ENCODE measurements around the gene OVOL3.
"Not testable (repeated sequence)": the region's sequence is repeated elsewhere in the genome, so short reads cannot be mapped to it uniquely, and the experiment has no call there.

Gene OVOL3

DNA sequence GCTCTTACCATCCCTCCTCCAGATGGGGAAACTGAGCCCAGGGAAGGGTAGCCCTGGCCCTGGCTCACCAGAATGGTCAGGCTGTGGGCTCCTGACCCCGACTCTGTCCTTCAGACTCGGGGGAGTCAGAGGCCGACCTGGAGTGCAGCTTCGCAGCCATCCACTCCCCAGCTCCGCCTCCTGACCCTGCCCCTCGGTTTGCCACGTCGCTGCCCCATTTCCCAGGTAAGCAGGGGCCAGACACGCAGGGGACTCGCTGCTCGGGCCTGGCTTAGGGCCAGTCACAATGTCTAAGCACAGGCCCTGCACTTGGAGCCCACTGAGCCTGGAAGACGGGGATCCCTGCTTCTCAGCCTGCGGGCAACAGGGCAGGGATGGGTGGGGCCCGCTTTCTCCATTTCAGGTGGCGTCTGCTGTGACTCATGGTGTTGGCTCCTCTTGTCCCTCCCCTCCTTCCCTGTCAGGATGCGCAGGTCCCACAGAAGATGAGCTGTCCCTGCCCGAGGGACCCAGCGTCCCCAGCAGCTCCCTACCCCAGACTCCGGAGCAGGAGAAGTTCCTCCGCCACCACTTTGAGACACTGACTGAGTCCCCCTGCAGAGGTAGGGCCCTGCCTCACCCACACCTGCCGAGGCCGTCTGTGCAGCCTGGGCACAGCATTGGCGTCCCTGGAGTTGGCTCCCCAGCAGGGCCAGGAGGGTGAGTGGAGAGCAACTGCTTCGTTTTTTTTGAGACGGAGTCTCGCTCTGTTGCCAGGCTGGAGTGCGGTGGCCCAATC, 9.2 kb upstream of the OVOL3 start:
- DNase-seq, result no peak

DNA sequence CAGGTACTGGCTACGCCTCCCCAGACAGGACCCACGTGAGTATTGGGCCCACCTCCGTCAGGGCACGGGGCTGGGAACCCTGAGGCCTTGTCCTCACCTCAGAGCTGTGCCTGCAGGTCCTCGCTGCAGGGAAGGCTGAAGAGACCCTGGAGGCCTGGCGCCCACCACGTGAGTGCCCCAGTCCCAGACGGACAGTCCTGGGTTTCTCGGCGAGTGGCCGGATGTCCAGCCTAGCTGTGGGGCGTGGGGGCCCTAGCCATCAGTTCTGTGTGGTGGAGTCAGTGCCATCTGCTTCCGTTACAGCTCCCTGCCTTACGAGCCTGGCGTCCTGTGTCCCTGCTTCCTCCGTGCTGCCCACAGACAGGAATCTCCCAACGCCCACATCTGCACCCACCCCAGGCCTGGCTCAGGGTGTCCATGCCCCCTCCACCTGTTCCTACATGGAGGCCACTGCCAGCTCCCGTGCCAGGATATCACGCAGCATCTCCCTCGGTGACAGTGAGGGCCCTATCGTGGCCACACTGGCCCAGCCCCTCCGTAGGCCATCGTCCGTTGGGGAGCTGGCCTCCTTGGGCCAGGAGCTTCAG, 7.8 kb upstream of the OVOL3 start:
- no peak for DNase-seq

DNA sequence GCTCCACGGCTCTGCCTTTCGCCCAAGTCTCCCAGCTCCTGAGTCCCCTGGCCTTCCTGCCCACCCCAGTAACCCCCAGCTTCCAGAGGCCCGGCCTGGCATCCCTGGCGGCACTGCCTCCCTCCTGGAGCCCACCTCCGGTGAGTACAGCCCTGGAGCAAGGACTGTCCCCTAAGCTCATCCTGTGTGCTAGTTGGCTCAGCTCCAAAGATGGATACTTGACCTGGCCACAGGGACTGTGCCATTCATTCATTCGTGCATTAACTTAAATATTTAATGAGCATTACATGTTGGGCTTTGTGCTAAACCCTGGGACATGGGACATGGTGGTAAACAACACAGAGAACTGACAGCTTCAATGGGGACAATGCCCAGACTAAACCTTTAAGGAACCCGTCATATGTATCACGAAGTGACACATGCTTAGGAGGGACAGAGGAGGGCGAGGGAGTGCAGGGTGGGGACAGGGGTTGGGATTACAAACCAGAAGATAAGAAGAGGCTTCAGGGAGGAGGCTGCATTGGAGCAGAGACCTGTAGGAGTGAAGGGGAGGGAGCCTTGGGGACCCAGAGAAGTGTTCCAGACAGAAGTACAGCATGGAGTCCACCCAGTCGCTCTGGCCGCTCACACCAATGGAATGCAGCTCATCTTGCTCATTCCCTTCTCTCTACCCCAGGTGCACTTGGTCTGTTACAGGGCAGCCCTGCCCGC, 6.9 kb upstream of the OVOL3 start:
- no peak for DNase-seq

DNA sequence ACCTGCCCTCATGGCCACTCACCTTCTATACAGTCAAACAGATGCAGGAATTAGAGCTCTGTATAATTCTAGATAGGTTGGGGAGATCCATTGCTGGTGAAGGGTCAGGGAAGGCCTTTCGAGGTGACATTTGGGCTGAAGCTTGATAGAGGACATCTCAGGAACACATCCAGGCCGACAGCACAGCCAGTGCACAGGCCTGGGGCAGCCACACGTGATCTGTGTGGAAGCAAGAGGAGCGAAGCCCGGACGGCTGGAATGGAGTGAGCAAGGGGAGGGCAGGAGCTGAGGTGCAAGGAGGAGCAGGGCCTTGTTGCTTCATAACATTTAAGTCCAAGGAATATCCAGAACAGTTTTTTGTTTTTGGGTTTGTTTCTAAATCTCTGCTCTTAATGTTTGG, 4.5 kb upstream of the OVOL3 start:
- DNase-seq, result no peak

DNA sequence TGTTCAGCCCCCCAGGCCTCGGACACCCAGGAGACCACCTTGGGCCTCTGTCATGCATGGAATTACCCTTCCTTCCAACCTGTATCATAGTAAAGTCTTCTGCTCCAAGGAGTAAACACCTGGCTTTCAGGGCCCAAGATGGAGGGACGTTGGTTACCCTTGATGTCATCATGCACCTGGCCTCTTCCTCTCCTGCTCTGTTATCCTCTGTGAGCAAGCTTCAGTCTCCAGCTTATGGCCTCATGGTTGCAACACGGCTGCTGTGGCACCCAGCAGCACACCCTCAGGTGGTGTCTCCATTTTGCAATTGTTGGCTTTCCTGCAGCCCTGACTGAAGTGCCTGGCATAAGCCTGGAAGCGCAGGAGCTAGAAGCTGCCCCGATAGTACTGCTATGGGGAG, 4.0 kb upstream of the OVOL3 start:
- no peak for DNase-seq

DNA sequence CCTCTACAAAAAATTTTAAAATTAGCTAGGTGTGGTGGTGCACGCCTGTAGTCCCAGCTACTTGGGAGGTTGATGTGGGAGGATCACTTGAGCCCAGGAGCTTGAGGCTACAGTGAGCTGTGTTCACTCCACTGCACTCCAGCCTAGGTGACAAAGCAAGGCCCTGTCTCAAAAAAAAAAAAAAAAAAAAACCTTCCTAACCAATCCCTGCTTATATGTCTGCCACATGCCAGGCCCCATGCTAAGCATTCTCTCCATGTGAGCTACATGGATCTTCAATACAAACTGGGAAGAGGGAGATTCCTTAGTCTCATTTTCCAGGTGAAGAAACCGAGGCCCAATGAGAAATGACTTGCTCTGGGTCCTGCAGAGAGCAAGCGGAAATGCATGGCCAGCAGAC, 2.3 kb upstream of the OVOL3 start:
- no peak for DNase-seq

DNA sequence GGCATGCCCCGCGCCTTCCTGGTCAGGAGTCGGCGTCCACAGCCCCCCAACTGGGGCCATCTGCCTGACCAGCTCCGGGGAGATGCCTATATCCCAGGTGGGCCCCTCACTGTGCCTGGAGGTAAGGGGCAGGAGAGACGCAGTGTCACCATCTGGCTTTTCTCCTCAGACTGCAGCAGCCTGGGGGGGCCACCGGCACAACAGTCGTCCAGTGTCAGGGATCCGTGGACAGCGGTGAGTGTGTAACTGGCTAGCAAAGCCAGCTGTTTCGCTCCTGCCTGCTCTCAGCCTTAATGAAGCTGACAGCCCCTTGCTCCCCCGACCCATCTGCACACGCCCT, 227 bp downstream of the OVOL3 start:
- DNase-seq, result no peak

DNA sequence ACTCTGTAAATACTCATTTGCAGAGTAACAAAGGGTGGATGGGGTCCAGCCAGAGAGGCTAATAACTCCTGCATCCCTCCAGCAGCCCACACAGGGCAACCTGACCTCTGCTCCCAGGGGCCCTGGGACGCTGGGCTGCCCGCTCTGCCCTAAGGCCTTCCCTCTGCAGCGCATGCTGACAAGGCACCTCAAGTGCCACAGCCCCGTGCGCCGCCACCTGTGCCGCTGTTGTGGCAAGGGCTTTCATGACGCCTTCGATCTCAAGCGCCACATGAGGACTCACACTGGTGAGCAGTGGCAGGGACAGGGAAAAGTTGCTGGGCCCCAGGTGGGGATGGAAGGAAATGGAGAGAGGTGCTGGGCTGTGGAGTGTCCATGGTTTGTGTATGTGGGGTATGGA, 1.7 kb downstream of the OVOL3 start:
- no peak for DNase-seq

DNA sequence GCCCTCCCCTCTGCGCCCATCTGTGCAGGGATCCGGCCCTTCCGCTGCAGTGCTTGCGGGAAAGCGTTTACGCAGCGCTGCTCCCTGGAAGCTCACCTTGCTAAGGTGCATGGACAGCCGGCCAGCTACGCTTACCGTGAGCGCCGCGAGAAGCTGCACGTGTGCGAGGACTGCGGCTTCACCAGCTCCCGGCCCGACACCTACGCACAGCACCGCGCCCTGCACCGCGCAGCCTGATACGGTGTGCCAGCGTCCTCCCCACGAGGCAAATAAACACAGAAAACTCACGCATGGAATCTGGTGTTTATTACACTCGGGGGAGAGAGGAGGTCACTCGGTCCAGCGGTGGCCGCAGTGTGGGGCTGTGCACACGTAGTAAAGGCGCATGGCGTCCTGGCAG, 2.5 kb downstream of the OVOL3 start:
- no peak for DNase-seq

DNA sequence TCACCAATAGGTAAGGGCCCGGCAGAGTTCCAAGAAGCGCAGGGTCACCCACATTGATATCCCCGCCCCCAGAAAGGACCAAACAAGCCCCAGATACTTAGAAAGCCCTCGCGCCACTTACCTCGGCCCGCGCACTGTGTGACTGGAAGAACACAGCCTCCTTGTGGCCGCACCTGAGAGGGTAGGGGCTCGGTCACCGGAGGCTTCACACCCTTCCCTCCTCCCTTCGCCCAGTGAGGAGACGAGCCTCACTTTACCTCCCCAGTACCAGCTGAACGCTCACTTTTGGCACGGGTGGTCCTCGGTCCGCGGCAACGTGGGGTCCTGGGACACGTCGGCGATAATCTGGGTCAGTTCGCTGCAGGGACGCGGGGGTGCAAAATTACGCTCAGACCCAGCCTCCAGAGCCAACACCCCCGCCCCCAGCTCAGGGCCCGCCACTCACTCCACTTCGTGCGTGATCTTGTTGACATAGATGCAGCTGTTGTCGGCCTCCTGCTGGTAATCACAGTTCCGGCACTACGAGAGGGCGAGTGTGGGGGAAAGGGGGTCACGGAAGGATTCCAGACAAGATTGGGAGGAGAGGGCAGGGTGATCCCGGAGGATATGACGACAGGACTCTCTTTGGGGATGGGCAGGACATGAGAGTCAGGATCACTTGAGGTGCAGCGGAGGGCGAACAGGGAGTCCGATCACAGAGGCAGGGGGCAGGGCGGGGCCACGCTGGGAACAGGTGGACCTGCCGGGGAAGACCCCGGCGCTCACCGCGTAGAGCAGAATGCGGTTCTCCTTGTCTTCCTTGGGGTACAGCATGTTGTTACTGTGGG, 3.2 kb downstream of the OVOL3 start:
- DNase-seq, result no peak

DNA sequence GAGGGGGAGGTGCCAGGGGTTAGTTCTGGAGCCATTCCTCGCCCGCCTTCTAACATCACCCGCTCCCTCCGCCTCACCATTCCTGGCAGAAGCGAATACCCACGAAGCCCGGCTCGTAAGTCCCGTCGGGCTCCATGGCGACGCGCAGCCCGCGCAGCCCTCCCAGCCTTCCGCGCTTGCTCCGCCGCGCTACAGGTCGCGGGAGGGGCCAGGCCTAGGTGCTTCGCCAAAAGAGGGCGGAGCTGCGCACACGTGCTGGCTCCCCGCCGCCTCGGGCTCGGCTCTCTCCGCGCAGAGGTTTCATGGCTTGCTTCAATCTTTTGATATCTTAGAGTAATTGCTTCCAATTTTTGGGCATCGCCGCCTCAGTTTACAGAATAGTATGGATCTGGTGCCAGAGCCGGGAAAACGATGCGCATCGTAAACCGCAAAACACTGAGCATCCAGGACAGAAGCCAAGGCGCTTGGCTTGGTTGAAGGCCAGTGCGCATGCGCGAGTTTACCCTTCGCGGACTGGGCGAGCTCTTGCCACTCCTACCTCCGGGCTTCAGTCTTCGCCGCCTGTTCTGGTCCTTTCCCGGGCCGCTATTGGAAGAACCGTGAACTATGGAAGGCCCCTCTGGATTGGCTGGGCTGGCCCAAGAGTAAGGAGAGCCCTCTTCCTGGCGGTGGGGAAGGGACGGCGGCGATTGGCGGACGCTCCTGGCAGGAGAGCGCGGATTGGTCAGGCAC, 3.9 kb downstream of the OVOL3 start, which contains the start of gene POLR2I:
POLR2I (minus strand) TSS at position 155 of the 732 bp plus-strand sequence; CDS start at position 136, 19 bp downstream.
- DNase-seq, result peak; percentile 96 to 99 (median 97)

DNA sequence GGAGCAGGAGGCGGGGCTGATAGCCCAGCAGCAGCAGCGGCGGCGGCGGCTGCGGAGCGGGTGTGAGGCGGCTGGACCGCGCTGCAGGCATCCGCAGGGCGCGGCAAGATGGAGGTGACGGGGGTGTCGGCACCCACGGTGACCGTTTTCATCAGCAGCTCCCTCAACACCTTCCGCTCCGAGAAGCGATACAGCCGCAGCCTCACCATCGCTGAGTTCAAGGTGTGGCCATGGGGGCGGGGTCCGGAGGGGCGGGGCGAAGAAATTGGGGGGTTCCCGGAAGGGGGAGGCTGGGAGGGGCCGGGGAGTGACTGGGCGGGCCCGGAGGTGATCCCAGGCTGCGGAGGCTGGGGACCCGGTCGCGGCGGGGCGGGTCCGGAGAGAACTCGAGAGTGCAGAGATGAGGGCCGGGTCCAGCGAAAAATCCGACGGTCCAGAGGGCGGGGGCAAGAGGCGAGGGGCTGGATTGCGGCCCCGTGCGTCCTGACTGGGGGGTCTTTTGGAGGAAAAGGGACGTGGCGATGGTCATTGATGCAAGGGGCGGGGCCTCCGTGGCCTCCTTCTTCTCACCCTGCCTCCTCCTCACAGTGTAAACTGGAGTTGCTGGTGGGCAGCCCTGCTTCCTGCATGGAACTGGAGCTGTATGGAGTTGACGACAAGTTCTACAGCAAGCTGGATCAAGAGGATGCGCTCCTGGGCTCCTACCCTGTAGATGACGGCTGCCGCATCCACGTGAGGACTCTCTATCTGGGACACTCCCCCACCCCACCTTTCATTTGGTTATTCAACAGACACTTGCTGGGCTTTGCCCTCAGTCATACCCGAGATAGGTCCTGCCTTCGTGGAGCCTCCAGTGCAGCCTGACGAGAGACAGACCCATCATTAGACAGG, 4.8 kb downstream of the OVOL3 start, which contains the start of gene TBCB:
TBCB (plus strand) TSS at position 16 of the 891 bp plus-strand sequence; CDS start at position 109, 93 bp downstream.
- DNase-seq, result peak; percentile 90 to 94 (median 92)

DNA sequence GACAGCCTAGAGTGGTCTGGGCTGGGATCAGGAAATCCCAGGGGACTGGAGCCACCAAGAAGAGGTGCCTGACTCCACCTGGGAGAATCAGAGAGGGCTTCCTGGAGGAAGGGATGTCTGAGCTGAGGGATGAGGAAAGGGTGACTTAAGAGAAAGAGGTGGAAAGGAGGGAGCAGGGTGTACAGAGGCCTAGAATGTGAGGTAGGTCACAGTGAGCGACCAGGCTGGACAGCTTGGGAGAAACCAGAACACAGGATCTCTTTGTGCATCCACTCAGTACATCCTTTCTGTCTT, 5.3 kb downstream of the OVOL3 start:
- DNase-seq, result no peak

DNA sequence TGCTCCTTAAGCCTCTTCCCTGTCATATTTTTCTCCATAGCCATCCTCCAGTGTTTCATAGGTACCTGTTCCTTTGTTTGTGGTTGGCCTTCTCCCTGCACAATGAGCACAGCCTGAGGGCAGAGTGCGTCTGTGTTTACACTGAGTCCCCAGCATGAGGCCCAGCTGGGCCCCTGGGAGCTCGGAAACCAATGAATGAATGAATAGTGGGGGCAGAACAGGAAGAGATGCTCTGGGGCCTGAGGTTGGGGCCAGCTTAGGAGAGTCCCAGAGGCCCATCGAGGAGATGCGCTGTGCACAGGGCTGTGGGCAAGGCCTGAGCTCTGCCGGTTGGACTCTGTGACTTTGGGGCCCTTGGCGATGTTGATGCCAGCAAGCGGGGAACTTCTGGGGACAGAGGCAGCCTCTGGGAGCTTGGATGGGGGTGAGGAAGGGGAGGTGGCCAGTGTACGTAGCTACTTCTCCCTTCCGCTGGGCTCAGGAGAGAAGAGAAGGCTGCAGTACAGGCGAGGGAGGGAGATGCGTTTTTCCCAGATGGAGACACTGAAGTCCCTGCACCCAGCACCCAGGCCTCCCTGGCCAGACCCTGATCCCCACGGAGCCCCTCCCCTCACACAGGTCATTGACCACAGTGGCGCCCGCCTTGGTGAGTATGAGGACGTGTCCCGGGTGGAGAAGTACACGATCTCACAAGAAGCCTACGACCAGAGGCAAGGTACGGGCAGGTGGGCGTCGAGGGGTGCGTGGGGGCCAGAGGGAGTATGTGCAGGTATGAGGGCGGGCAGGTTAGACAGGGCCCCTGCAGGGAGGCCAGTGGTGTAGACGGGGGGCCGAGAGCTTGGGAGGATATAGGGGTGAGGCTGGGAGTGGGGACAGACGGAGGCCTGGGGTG, 9.4 kb downstream of the OVOL3 start:
- no peak for DNase-seq

DNA sequence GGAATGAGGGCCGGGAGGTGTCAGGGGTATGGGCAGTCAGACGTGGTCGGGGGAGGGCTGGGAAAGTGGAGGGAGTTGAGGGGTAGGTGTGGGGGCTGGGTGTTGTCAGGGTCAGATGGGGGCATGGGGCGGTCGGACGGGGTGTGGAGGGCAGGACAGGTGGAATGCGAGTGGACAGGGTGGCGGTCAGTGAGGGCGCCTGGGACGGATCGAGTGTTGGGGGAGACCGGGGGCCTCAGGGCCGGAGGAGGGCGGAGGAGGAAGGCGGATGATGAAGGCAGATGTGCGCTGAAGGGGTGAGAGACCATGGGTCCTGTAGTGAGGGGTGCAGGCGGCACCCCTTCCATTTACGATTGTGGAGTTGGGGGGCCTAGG, 10.0 kb downstream of the OVOL3 start:
- DNase-seq, result no peak

DNA sequence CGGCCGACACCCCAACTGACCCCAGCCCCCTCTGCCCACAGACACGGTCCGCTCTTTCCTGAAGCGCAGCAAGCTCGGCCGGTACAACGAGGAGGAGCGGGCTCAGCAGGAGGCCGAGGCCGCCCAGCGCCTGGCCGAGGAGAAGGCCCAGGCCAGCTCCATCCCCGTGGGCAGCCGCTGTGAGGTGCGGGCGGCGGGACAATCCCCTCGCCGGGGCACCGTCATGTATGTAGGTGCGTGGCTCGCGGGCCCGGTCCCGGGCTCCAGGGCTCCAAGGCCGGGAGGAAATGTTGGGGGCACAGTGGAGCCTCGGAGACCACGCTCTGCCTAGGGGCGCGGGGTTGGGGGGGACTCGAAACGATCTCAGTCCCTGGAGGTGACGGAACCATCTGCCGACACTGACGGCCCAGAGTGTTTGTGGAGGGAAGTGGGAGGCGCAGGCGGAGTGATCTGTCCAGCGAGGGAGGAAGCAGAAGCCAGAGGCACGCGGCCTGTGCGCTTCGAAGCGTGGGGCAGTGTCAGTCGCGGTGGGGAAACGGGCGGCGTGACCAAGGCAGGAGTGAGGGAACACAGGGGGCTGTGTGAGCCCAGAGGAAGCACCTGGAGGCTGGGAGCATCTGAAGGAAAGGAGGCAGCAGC, 10.7 kb downstream of the OVOL3 start:
- DNase-seq, result no peak

DNA sequence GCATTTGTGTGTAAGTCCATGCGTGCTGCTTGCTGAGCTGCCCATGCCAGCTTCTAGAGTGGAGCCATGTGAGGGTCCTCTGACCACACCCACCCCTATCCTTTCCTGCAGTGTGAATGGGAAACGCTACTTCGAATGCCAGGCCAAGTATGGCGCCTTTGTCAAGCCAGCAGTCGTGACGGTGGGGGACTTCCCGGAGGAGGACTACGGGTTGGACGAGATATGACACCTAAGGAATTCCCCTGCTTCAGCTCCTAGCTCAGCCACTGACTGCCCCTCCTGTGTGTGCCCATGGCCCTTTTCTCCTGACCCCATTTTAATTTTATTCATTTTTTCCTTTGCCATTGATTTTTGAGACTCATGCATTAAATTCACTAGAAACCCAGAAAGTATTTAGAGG, 14.6 kb downstream of the OVOL3 start:
- DNase-seq, result no peak

DNA sequence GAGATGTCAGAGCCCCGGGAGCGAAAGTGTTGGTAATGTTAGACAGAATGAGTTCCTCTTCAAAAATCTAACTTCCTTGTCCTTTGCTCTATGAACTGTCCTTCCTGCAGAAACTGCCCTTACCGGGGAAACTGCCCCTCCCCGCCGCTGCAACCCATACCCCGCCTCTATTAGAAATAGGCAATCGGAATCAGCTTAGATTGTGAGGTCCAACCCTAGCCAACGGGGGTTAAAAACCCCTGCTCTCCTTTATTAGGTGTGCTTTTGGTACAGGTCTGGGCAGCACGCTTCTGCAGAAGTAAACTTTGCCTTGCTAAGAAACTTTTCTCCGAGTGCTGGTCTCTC, 17.4 kb downstream of the OVOL3 start:
- DNase-seq, result no peak

DNA sequence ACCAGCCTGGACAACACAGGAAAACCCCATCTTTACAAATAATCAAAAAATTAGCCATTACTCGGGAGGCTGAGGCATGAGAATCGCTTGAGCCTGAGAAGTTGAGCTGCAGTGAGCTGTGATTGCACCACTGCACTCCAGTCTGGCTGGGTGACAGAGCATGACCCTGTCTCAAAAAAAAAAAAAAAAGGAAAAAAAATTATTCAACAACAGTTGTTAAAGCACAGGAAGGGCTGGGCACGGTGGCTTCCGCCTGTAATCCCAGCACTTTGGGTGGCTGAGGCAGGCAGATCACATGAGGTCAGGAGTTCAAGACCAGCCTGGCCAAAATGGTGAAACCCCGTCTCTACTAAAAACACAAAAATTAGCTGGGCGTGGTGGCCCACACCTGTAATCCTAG, 20.3 kb downstream of the OVOL3 start:
- DNase-seq, result not testable (repeated sequence)

DNA sequence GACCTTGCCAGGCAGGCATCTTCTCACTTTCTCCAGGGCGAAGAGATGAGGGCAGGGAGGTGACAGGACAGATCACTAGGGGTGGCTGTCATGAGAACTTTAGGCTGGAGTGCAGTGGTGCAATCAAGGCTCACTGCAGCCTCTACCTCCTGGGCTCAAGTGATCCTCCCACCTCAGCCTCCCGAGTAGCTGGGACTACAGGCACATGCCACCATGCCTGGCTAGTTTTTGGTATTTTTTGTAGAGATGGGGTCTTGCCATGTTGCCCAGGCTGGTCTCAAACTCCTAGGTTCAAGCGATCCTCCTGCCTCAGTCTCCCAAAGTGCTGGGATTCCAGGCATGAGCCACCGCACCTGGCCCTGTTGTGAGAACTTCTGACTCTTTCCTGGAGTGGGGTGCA, 23.9 kb downstream of the OVOL3 start:
- DNase-seq, result not testable (repeated sequence)
